SK-MEL-5 (cell line): ENCODE data around the gene PNLIPRP1. TPM values are rescaled to one million over a fixed set of nuclear protein-coding genes. Genes with fewer than 3 reads are reported as not detected.
A peak's percentile ranks its signal among the peaks of the same experiment; 100 is the strongest.

ENCODE experiments used
- DNase-seq: peaks from one replicate; pipeline ENCODE4 v3.0.0-alpha.2; 2016; ENCODE audit warnings: low read depth, low spot score
- in situ Hi-C: cut with HindIII; loops from 2 replicates; pipeline ENCODE4 v1.10.0; 2016; ENCODE audit warnings: low sequenced_read_pairs, high pct_unique_total_duplicates, low pct_unique_long_range_greater_than_20kb
- total RNA-seq: library from RNA; depleted of rRNA; stranded (reverse); fragments of >200 nt; shearing (Covaris generic); gene quantifications from 2 replicates; pipeline ENCODE4 v1.2.3, GENCODE V29; 2014

PNLIPRP1 gene
- total RNA-seq, 1 experiment from 2014 or later = not detected

DNA sequence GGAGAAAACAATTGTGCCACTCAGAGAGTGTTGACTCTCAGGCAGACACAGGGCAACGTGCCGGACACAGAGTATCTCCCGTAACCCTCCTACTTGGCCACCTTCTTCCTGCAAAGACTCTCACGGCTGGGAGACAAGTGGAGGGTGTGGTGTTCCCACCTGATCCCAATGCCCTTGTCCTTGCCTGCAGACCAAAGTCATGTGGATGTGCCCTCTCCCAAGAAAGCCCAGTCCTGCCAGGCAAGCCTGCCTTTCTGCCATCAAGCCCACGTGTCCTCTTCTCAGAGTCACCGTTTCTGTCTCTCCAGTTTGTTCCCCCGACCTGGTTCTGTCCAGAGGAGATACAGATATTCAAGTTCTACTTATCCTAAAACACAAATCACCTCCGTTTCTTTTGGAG is 30.7 kb downstream of the PNLIPRP1 start:
- in situ Hi-C loops = no loop called here
- no peak for DNase-seq

DNA sequence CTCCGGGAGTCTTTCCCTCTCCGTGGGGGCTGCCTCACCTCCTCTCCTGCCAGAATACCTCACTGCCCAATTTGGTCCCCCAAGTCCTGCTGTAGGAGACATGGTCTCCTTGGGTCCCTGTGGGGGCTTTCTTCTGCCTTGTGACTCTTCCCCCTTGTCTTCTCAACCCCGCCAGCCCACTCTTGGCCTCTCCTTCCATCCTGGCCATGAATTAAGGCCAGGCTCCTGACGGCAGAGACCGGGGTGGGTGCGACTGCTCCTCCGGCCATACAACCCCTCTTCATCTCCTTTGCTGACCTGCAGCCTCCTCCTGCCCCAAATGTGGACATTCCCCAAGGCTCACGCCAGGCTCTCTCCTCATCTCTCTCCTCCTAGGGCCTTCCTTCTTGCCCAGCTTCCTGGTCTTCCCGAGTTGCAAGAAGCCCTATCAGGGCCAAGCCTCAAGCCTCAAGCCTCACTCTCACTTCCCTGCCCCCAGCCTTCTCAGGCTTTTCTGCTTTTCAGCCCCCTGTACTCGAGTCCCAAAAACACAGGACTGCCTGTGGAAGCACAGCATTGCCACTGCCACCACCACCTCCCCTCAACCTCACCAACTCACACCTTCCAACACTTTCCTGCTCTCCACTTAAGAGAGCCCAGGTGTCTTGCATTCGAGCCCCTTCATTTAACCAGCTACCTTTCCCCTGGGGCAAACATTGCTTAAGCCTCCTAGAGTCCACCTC is 31.3 kb downstream of the PNLIPRP1 start:
- DNase-seq = no peak
- in situ Hi-C loops = no loop called here

DNA sequence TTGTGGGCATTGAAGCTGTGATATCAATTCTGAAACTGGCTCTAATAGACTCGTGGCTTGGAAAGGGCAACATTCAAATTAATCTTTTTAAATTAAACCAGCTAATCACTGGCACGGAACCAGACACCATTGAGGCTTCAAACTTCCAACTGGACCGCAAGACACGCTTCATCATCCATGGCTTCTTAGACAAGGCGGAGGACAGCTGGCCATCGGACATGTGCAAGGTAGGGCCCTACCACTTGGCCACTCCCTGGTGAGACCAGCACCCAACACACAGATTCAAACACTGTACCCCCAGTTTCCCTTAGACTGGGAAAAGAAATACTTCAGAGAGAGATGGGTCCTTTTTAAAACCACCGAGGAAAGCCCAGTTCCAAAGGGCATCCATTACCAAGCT is 35.1 kb downstream of the PNLIPRP1 start:
- no peak for DNase-seq
- in situ Hi-C loops = no loop called here

- in situ Hi-C loops = no loop called here
- no peak for DNase-seq
Measured at GRCh38 chr10:116626815-116627214, 36.1 kb downstream of the PNLIPRP1 start.

DNA sequence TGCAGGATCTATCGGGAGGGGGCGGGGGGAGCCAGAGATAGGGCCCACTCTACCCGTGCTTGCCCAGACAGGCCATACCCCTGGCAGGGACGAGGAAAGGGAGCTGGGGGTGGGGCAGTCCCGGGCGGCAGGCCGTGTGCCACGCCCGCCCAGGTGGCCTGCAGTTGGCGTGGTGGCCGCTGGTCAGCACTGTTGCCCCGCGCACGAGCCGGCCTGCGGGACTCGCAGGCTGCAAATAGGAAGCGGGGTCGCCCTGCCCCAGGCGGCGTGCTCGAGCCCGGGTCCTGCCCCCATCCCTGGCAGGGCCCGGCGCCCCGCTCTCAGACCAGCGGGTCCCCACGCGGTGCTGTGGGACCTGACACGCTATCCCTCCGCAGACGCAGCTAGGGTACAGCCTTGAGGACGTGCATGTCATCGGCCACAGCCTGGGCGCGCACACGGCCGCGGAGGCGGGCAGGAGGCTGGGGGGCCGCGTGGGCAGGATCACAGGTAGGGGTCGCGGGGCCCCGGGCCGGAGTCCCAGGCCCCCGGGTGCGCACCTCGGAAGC is 36.7 kb downstream of the PNLIPRP1 start:
- in situ Hi-C loops = no loop called here
- DNase-seq = peak; percentile 54

DNA sequence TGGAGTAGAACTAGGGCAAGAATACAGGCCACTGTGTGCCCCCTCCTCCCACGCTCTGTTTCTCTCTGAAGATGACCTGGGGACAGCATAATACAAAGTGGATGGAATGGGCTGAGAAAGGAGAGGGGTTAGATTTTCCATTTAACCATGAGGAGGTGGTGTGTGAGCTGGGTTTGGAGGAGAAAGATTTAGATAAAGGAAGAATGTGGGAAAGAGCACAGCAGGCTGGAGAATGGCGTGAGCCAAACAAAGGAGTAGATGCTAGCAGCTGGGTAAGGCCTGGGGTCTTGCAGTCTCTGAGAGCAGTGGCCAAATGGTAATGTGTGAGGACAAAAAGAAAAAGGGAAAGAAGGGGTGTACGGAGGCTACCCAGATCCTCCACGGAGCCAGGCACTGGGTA is 38.6 kb downstream of the PNLIPRP1 start:
- in situ Hi-C loops = no loop called here
- DNase-seq = no peak

DNA sequence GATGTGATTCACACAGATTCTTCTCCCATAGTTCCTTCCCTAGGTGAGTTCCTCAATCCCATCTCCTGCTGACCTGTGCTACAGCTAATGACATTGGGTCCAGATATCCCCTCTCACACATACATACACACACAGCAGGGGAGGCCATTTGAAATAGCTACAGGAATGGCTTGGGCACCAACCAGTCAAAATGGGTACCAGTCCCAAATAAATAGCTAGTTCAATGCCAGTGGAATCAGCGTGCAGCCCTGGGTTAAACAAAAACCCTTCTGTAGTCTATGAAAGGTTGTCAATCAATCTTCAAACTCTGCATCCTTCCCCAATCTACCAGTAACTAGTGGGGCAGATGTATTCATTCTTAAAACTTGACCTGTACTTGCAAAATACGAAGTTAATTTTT is 39.3 kb downstream of the PNLIPRP1 start:
- DNase-seq = no peak
- in situ Hi-C loops = no loop called here

DNA sequence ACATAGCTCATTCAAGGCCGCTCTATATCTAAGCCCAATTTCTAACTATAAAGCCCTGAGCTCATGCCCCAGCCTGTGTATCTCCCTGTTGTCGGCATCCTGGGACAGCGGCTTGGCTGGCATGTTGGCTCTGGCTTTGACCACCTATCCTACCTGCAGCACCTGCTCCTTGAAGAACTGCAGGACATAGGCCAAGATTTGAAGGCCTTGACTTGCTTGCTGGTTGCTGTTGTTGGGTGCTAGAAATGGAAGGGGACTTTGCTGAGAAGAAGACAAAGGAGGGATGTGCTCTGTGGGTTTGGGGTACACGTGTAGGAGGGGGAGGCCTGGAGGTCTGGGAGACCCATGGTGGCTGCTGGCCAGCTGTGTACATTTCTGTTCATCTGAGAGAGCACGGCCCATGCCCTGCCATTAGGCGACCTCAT is 41.1 kb downstream of the PNLIPRP1 start:
- in situ Hi-C loops = no loop called here

GRCh38 chr10:116632596-116633215 is 41.9 kb downstream of the PNLIPRP1 start:
- in situ Hi-C loops = no loop called here
- DNase-seq = no peak

More for the DNA sequence above, 41.1 kb downstream of the PNLIPRP1 start:
- DNase-seq = no peak

GRCh38 chr10:116633216-116633600 is 42.4 kb downstream of the PNLIPRP1 start:
- in situ Hi-C loops = no loop called here
- no peak for DNase-seq

- DNase-seq = no peak
- in situ Hi-C loops = no loop called here
Measured at GRCh38 chr10:116634126-116634975, 43.6 kb downstream of the PNLIPRP1 start.

GRCh38 chr10:116636385-116636784 is 45.6 kb downstream of the PNLIPRP1 start:
- in situ Hi-C loops = no loop called here
- DNase-seq = no peak

DNA sequence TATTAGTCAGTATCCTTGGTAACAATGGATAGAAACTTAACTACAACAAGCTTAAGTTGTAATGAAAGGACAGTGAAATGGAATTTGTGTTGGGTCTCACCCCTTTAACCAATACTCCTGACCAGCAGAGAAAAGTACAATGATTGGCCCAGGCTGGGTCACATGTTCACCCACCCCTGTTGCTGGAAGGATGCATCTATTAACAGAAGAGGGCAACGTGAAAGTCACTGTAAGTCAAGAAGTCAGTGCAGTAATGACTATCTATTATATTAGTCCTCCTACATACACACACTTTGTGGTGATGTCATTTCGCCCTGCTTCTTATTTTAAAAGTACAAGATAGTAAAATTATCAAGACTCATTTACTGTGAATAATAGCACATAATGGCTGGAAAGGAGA is 46.2 kb downstream of the PNLIPRP1 start:
- peak; percentile 35 for DNase-seq

DNA sequence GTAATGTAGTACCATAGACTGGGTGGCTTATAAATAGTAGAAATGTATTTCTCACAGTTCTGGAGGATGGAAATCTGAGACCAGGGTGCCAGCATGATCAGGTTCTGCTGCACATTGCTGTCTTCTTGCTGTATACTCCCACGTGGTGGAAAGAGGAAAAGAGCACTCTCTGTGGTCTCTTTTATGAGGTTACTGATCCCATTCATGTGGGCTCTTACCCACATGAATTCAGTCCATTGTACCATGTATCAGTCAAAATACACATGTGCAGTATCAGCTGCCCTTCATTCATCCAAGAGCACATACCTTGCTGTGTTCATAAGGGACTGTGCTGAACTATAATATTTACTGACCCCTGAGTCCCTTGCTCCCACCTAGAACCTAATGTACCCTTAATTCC is 47.1 kb downstream of the PNLIPRP1 start:
- peak; percentile 91 for DNase-seq
- in situ Hi-C loops = no loop called here

More for the DNA sequence above, 46.2 kb downstream of the PNLIPRP1 start:
- in situ Hi-C loops = no loop called here

- DNase-seq = no peak
- in situ Hi-C loops = no loop called here
Measured at GRCh38 chr10:116646502-116646901, 55.7 kb downstream of the PNLIPRP1 start.

- in situ Hi-C loops = no loop called here
- DNase-seq = no peak
Measured at GRCh38 chr10:116648903-116649302, 58.1 kb downstream of the PNLIPRP1 start.

GRCh38 chr10:116653885-116654284 is 63.1 kb downstream of the PNLIPRP1 start:
- no peak for DNase-seq
- in situ Hi-C loops = no loop called here

DNA sequence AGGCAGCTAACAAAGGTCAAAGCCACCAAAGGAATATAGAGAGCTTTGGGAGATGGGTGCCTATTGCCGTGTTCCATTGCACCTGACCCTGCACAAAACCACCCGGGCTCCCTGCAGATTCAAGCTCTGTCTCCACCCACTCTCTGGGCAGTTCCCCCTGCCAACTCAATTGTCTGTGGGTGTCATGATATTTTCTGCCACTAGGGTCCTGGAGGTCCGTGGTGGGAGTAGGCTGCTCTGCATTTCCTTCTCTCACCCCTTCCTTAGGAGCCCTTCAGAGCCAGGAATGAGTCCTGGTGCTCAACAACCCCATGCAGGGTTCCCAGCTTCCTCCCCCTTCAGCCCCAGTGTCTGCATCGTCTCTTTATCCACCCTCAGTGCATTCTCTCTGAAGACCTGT is 64.1 kb downstream of the PNLIPRP1 start:
- DNase-seq = peak; percentile 57
- in situ Hi-C loops = no loop called here
